Epidermal melanocyte (primary cell): Measurements from ENCODE around the gene RDH13.
"Not testable (repeated sequence)": the region's sequence is repeated elsewhere in the genome, so short reads cannot be mapped to it uniquely, and the experiment has no call there.

ENCODE experiments used
- DNase-seq: peaks from one replicate; pipeline ENCODE4 v3.0.0; 2011; ENCODE audit warnings: low spot score; ENCODE audit not compliant: insufficient read length

The RDH13 gene

GRCh38 chr19:55062735-55063491 is at the start of gene RDH13:
Gene RDH13 (minus strand): TSS chr19:55063148. CDS start chr19:55063032, 116 bp downstream.
- peak; percentile 95 for DNase-seq

GRCh38 chr19:55112246-55112776 is 49.4 kb upstream of the RDH13 start:
- no peak for DNase-seq

GRCh38 chr19:55111238-55111831 is 48.4 kb upstream of the RDH13 start:
- no peak for DNase-seq

- no peak for DNase-seq
Measured at GRCh38 chr19:55109527-55110291, 46.8 kb upstream of the RDH13 start.

GRCh38 chr19:55107252-55107651 is 44.3 kb upstream of the RDH13 start:
- not testable (repeated sequence) for DNase-seq

GRCh38 chr19:55106591-55106990 is 43.6 kb upstream of the RDH13 start:
- DNase-seq: no peak

- DNase-seq: no peak
Measured at GRCh38 chr19:55105237-55105636, 42.3 kb upstream of the RDH13 start.

GRCh38 chr19:55103190-55103589 is 40.2 kb upstream of the RDH13 start:
- no peak for DNase-seq

GRCh38 chr19:55101261-55101660 is 38.3 kb upstream of the RDH13 start:
- DNase-seq: no peak

GRCh38 chr19:55099557-55100506 is 36.9 kb upstream of the RDH13 start:
- no peak for DNase-seq

GRCh38 chr19:55098716-55099556 is 36.0 kb upstream of the RDH13 start:
- no peak for DNase-seq

- no peak for DNase-seq
Measured at GRCh38 chr19:55097864-55098715, 35.1 kb upstream of the RDH13 start.

GRCh38 chr19:55096061-55096701 is 33.2 kb upstream of the RDH13 start:
- DNase-seq: no peak

GRCh38 chr19:55095260-55096060 is 32.5 kb upstream of the RDH13 start:
- DNase-seq: no peak

GRCh38 chr19:55094456-55095259 is 31.7 kb upstream of the RDH13 start:
- no peak for DNase-seq

GRCh38 chr19:55092423-55093318 is 29.7 kb upstream of the RDH13 start:
- DNase-seq: no peak
